Fibroblast of the aortic adventitia (primary cell): ENCODE results near the gene BPIFA2. TPM values are rescaled to one million over a fixed set of nuclear protein-coding genes. Genes with fewer than 3 reads are reported as not detected.
A peak's percentile ranks its signal among the peaks of the same experiment; 100 is the strongest.

Experiments used
- DNase-seq: peaks from one replicate; pipeline ENCODE4 v3.0.0-alpha.2; 2010; ENCODE audit warnings: low read depth
- H3K4me3 ChIP-seq: 2 replicates; pipeline ENCODE4 v1.5.1; 2011; ENCODE audit warnings: low read depth, mild to moderate bottlenecking, control low read depth, low read length, moderate library complexity
- total RNA-seq: library from RNA; depleted of rRNA; stranded (reverse); fragments of >200 nt; gene quantifications from 2 replicates; pipeline ENCODE4 v1.2.3, GENCODE V29; 2012; ENCODE audit warnings: low replicate concordance
- TF ChIP-seq, protein P1 (sequence below): IDR thresholded peaks from 2 replicates; pipeline ENCODE4 v1.5.1; 2011; ENCODE audit warnings: mild to moderate bottlenecking, low read length, control low read depth, inconsistent platforms; ENCODE audit not compliant: insufficient read depth

The BPIFA2 gene
- total RNA-seq, 1 donor: not detected

- TF ChIP-seq, protein P1, sequence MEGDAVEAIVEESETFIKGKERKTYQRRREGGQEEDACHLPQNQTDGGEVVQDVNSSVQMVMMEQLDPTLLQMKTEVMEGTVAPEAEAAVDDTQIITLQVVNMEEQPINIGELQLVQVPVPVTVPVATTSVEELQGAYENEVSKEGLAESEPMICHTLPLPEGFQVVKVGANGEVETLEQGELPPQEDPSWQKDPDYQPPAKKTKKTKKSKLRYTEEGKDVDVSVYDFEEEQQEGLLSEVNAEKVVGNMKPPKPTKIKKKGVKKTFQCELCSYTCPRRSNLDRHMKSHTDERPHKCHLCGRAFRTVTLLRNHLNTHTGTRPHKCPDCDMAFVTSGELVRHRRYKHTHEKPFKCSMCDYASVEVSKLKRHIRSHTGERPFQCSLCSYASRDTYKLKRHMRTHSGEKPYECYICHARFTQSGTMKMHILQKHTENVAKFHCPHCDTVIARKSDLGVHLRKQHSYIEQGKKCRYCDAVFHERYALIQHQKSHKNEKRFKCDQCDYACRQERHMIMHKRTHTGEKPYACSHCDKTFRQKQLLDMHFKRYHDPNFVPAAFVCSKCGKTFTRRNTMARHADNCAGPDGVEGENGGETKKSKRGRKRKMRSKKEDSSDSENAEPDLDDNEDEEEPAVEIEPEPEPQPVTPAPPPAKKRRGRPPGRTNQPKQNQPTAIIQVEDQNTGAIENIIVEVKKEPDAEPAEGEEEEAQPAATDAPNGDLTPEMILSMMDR: no peak
- no peak overlapping the region for H3K4me3 ChIP-seq
- DNase-seq: no peak
Measured at GRCh38 chr20:33127422-33128097, 40.4 kb upstream of the BPIFA2 start.

DNA sequence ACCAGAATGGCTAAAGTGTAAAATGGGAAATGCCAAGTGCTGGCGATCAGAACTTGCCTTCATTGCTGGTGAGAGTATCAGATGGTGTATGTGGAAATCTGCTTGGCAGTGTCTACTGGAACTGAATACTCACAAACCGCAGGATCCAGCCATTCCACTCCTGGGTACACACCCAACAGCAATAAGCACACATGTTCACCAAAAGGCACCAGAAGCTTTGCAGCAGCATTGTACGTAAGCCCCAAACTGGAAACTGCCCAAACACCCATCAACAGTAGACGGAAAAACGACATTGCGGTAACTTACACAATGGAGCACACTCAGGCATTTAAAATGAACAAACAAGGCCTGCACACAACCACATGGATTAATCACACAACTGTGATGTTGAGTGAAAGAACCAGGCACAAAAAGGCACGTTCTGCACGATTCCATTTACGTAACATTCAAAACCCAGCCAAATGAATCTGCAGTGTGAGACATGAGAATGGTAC, 37.3 kb upstream of the BPIFA2 start:
- peak; percentile 40 for DNase-seq
- TF ChIP-seq, protein P1: no peak
- H3K4me3 ChIP-seq: no peak overlapping the region

DNA sequence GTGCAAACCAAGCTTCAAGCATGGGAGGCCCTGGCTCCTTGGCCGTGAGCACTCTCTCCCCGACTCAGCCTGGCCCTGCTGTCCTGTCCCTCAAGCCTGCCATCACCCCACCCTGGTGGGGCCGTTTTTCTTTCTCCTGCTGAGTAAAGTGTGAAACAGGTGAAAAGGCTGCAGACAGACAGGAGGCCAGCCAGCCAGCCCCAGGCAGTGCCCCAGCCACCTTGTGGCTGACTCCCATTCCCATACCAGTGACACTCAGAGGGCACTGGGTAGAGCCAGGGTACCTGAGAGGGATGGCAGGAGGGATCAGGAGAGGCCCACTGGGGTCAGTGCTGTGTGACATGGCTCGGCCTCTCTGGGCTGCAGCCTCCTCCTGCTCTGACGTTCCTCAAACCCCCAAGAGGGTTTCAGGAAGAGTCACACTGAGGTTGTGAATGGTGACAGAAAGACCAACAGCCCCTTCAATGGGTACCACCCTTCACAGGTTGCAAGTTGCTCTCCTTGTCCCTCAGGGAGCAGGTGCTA, 35.9 kb upstream of the BPIFA2 start:
- TF ChIP-seq, protein P1: no peak
- DNase-seq: no peak
- H3K4me3 ChIP-seq: no peak overlapping the region

GRCh38 chr20:33132513-33133372, 35.2 kb upstream of the BPIFA2 start:
- TF ChIP-seq, protein P1: no peak
- DNase-seq: no peak
- no peak overlapping the region for H3K4me3 ChIP-seq

GRCh38 chr20:33133373-33133941, 34.5 kb upstream of the BPIFA2 start:
- no peak overlapping the region for H3K4me3 ChIP-seq
- DNase-seq: no peak
- TF ChIP-seq, protein P1: no peak

- no peak for DNase-seq
- TF ChIP-seq, protein P1: no peak
- H3K4me3 ChIP-seq: no peak overlapping the region
Measured at GRCh38 chr20:33137195-33137594, 30.8 kb upstream of the BPIFA2 start.
